GM23248 (cell line): ENCODE measurements around the gene CDK7.

Experiments used
- EZH2 ChIP-seq: fragments of 200-600 bp; sonication (generic); IDR thresholded peaks from 2 replicates; pipeline ENCODE4 v1.6.1; 2018; ENCODE audit warnings: antibody characterized with exemption, mild to moderate bottlenecking; ENCODE audit not compliant: insufficient read depth, poor library complexity, severe bottlenecking
- EZH2phosphoT487 ChIP-seq: fragments of 200-600 bp; sonication (generic); IDR thresholded peaks from 2 replicates; pipeline ENCODE4 v1.6.1; 2018; ENCODE audit warnings: antibody characterized with exemption, moderate library complexity, mild to moderate bottlenecking, low read depth; ENCODE audit not compliant: insufficient read depth

- no peak for TF ChIP-seq EZH2
- TF ChIP-seq EZH2phosphoT487 = no peak
These were observed 45.3 kb upstream of the CDK7 start, which contains the start of gene CENPH for GRCh38 chr5:69189162-69190086.
